ENCODE results near the gene FIGNL1.
"Not testable (repeated sequence)": the region's sequence is repeated elsewhere in the genome, so short reads cannot be mapped to it uniquely, and the experiment has no call there.

Gene FIGNL1

GRCh38 chr7:50470250-50471163 is 20.4 kb upstream of the FIGNL1 start:
- DNase-seq, result no peak

- DNase-seq, result no peak
These were observed 19.0 kb upstream of the FIGNL1 start for GRCh38 chr7:50469181-50469580.

- peak in 53 of 56 donors; percentile 13 to 86 (median 61) for DNase-seq
These were observed 17.9 kb upstream of the FIGNL1 start for GRCh38 chr7:50467817-50468610.

DNA sequence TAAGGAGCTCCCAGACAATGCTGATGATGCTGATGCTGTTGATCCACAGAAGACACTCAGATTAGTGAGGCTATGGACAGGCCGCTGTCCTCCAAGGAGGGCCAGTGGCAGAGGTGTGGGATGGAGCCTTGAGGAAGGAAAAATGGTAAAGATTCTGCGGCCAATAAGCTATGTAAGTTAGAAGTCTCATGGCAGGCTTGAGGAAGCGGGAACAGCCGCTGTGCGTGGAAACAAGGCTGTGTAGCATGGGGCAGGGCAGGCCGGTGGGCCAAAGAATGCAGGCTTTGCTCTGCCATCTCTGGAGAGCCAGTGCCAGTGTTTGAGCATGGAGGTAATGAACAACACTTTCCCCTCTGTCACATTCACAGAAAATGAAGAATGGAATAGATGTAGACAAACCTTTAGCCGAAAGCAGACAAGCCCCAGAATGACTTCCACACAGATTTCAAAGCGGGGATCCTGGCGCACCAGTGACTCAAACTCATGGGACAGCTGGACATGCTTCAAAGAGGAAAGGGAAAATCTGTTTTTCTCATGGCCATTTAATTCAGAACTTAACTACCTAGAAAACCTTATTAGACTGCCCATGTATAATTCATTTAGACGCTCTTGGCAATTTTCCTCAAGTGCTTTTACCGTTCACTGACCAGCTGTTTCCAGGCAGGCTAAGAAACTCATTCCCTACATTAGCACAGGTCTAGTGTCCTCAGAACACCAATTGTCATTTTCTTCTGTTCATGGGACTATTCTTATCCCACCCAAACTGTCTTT is 16.9 kb upstream of the FIGNL1 start:
- DNase-seq, result no peak

DNA sequence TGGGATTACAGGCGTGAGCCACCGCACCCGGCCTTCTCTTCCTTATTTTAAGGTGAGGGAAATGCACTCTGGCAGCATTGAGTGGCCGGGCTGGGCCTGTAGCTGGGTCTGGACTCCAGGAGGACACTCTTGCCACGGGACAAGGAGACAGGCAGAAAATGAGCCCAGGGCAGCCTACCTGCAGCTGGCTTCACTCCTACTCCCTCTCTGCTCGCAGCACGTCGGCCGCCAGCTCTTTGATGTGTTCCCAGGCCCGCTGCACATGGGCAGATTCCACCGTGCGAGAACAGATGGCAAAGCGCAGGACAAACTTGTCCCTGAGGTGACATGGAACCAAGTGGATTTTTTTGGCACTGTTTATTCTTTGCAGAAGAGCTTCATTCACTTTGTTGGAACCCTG is 12.9 kb upstream of the FIGNL1 start:
- no peak for DNase-seq

DNA sequence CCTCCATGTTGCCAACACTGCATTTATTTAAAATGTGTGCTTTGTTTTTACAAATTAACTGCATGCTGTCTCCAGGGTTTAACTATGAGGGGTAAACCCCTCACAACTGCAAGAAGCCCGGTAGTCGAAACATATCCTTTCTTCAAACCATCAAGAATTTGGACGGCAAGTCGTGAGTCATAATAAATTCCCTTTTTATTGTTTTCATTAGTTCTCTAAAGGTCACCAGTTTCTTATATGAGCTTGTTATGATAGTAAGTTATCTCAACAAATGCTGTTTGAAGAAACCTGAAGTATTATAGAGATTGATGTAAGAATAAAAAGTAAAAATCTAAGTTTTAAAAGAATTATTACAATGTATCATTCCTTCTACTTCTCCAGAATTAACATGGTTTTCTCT is 12.2 kb upstream of the FIGNL1 start:
- DNase-seq, result no peak

GRCh38 chr7:50461695-50462094 is 11.5 kb upstream of the FIGNL1 start:
- no peak for DNase-seq

- DNase-seq, result not testable (repeated sequence)
These were observed 9.0 kb upstream of the FIGNL1 start for GRCh38 chr7:50459183-50459582.

DNA sequence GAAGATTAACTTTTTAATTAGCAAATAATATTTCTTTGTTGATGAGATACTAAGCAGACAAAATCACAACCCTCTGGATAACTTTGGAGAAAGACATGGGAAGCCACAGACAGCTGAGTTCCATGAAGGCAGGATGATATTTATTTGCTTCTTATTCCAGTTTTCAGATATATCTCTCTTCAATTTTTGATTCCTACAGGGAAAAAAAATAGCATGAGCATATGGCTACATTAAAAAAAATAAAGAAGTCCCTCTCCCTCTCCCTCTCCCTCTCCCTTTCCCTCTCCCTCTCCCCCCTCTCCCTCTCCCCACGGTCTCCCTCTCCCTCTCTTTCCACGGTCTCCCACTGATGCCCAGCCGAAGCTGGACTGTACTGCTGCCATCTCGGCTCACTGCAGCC is 8.5 kb upstream of the FIGNL1 start:
- not testable (repeated sequence) for DNase-seq

DNA sequence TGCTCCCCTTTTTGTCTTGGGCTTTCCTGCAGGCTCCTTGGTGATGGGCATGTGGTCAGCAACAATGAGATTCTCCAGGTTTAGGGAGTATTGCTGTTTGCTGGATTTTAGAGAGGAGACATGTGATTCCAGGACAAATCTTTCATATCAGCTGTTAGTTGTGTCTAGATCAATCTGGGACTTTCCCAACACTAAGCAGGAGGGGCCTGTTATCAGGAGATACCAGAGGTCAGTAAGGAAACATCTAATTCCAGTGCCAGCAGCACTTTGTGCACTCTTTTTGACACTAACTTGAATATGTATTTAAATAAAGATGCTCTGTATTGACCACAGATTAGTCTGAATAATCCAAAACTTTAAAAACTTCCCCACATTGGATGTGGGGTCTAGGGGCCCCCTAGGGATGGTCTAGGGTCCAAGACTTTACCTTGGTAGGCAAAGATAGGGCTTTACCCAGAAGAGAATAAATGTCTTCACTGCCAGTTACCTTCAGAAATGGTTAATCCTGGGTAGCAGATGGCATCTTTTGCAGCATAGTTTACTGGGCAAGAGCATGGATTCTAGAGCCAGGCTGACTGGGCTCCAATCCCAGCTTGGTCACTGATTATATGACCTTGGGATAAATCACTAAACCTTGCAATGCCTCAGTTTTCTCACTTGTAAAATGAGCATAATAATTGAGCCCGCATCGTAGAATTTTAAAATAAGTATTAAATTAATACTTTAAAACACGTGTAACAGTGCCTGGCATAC is 6.4 kb upstream of the FIGNL1 start:
- no peak for DNase-seq

GRCh38 chr7:50455658-50456057 is 5.5 kb upstream of the FIGNL1 start:
- no peak for DNase-seq

DNA sequence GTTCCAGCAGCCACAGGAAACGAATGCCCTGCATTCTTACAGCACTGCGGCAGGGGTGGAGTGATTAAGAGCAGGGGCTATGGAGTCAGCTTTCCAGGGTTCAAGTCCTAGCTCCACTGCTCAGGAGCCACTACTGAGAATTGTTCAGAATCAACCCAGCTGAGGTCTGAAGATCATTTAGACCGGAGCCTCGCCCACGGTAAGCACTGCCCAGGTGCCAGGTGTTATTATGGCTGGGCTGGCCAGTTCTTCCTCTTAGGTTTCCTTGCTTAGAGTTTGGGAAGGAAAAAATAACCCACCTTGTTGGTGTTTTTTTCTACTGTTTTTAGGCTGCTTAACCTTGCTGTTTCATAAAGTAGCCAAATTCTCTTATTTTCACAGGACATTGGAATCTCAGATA is 4.8 kb upstream of the FIGNL1 start:
- no peak for DNase-seq

- DNase-seq, result peak in 21 of 56 donors; percentile 17 to 69 (median 42)
These were observed 461 bp upstream of the FIGNL1 start for GRCh38 chr7:50450590-50451032.

GRCh38 chr7:50449501-50449880 is 659 bp downstream of the FIGNL1 start:
- no peak for DNase-seq

- DNase-seq, result no peak
These were observed 1.3 kb downstream of the FIGNL1 start for GRCh38 chr7:50448823-50449222.

DNA sequence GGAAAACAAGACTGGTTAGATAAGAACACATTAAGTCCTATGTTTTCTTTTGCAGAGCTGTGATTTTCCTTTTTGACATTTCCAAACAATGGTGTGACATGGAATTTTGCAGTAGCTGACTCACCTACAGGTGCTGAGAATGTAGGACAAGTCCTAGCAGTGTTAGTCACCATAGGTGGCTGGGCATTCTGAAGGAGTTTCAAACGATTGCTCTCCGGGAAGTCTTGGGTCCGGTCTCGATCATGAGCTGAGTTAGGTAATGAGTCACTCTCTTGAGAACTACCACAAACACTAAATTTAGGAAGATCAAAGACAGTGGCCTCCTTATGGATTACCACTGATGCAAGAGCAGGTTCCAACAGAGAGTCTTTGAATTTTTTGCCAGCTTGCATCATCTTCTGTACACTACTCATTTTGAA is 3.6 kb downstream of the FIGNL1 start:
- DNase-seq, result no peak

DNA sequence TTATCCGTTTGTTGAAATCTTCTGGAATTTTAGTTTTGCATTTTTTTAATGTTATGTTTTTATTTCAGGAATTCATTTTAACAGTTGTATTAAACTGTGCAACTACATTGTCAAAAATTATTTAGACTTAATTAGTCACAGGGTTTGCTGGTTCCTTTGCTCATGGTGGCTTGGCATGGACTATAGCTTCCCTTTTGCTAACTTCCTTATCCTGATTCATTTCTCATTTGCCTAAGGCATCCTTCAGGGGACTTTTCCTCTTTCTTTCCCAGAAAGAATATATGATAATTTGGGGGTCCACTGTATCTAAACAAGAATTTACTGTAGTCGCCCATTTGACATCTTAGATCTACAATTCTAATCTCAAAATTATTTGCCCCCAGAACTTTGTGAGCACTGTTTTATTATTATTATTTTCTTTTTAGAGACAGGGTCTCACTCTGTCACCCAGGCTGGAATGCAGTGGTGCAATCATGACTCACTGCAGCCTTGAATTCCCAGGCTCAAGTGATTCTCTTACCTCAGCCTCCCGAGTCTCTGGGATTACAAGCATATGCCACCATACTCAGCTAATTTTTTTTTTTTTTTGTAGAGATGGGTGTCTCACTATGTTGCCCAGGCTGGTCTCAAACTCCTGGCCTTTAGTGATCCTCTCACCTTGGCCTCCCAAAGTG is 13.9 kb downstream of the FIGNL1 start:
- no peak for DNase-seq

- DNase-seq, result no peak
These were observed 18.3 kb downstream of the FIGNL1 start for GRCh38 chr7:50431722-50432305.

DNA sequence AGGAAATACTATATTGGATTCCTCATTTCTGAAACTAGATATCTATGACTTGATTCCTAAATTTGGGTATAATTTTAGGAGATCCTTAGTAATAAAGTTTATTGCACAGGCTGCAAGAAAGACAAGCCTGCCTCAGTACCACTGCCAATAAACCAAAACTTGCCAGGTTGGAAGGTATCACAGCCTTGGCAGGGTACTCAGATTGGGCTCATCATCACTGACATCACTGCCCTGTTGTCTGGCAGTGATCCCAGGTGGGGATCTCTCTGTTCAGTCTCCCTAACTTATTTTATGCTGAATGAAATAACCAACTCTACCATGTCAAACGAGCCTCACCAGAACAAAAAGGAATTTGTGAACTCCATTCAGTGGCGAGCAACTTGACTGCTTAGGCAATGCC is 18.8 kb downstream of the FIGNL1 start:
- no peak for DNase-seq

GRCh38 chr7:50428911-50429310 is 21.2 kb downstream of the FIGNL1 start:
- DNase-seq, result no peak
